NCI-H187 (cell line): ENCODE data around the gene E2F4.

ENCODE experiments used
- DNase-seq, 2 experiments: peaks; one replicate each; lab custom pipeline; 2025; lab: John Stamatoyannopoulos, UW

The E2F4 gene

DNA sequence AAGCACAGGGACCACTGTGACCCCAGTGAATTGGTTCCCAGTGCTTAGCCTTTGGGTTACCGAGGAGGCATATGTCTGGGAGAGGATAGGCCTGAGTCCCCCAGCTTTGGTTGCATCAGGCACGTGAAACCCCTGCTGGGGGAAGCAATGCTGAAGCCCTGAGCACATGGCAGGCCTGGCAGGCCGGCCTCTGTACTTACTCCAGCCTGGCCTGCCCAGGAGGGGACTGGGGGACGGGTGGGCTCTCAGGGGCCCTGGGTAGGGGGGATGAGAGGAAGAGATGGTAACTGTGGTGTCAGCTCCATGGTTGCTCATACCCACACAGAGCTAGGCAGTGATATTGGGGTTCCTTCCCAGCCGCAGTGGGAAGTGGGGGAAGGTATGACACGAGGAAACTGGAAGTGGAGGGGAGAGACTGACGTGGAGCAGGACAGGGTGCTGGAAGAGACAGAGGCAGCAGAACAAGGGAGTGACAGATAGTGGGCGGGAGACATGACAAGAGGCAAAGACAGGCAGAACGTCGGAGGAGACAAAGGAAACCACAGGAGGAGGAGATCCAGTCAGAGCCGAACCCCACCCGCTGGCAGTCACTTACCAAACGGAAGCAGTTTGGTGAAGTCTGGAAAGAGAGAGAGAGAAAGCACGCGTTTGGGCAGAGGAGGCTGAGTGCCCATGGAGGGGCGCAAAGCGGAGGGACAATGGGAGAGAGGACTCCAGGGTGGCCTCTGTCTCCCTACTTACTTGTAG, 44.0 kb downstream of the E2F4 start:
- no peak for DNase-seq

GRCh38 chr16:67236563-67237395, 44.8 kb downstream of the E2F4 start:
- peak in 1 of 2 experiments; percentile 13 for DNase-seq

DNA sequence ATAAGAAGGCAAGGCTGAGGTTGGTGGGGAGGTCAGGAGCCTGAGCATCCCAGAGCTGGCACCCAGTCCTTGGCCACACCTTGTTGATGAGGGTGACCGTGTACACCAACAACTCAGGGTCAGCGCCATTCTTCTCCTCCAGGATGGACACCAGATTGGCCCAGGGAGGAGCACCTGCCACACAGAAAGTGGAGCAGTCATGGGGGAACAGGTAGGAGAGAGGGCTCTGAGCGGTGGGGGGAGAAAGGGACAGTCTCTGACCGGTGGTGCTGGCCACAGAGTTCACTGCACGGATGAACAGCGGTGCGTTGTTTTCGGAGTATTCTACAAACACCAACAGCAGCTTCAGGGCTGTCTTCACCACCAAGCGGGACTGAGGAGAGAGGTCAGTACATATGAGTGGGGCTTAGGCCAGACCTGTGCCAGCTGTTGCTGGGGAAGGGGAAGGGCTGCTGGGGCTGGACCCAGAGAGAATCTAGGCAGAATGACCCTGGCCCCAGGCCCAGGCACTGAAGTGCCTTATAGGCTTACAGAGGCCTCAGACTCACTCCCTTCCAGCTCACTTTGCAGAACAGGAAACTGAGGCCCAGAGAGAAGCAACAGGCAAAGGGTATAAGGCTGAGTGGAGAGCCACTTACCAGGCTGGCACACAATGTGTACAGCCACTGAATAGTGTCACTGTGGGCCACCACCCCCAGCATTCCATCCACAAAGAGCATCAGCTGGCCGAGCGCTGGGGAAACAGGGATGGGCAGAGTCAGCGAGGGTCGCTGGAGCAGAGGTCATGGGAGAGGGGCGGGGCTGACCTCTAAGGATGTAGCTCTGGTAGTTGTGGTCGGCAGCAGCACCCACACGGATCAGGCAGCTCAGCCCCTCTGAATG, 45.7 kb downstream of the E2F4 start:
- no peak for DNase-seq

DNA sequence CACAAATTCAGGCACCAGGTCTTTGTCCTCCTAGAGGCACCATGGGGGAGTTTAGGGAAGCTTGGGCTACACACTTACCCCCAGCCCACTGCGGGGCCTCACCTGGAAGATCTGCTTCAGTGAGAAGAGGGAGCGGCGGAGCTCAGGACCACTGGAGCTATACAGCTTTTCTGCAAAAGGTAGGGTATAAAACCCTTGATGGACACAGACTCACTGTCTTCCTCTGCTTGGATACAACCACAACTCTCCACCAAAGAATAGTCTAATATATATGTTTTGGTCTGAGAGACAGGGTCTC, 46.3 kb downstream of the E2F4 start:
- no peak for DNase-seq

GRCh38 chr16:67238806-67239470, 47.0 kb downstream of the E2F4 start:
- DNase-seq, result no peak

DNA sequence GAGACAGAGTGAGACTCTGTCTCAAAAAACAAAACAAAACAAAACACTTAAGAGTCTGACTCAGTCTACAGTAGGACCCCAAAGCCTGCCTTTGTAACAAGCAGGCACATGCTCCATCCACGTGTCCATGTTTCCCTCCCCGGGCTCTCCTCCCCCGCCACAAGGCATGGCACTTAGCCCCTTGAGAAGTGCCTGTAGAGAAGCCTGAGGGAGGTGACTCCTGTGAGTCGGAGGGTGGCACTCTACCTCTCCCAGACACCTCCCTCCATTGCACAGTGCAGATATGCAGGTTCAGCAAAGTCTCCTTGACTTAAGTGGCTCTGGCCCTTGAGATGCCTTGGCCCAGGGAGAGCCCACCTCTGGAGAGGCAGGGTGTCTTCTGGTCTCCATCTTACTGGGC, 48.6 kb downstream of the E2F4 start:
- DNase-seq, result no peak

DNA sequence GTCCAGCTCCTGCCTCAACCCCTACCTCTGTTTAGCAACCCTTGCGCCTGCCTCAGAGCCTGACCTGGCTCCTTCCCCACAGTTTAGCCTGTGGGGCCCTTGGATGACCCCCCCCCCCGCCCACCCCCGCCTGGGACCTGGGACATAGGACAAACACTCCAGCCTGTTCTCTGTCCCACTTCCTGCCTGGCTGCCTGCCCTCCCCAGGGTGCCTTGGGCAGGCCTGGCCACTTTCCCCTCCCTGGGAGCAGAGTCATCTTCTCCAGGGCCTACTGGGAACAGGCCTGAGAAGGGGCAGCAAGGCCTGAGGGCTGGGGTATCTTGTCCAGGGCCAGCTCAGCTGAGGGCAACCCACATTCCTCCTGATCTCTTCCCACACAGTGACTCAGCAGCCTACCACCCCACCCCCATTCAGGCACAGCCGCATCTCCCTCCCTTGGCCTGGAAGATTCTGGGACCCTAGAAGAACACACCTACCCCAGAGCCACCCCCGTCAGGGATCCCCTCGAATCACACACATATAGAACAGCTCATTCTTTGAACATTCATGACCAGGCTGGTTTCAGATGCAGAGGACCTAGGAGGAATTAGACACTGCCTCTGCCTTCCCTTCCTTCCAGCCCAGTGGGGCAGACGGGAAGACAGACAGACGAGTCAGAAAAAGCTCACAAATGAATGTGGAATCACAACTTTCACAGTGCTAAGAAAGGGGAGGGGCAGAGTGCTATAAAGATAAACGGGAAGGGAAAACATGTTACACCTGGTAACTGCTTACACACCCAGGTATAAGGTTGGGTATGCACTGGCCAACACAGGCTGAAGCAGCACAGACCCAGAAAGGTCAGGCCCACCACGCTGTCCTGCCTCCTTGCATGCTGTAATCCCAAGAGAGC, 49.3 kb downstream of the E2F4 start:
- no peak for DNase-seq

GRCh38 chr16:67242138-67242730, 50.3 kb downstream of the E2F4 start:
- no peak for DNase-seq

DNA sequence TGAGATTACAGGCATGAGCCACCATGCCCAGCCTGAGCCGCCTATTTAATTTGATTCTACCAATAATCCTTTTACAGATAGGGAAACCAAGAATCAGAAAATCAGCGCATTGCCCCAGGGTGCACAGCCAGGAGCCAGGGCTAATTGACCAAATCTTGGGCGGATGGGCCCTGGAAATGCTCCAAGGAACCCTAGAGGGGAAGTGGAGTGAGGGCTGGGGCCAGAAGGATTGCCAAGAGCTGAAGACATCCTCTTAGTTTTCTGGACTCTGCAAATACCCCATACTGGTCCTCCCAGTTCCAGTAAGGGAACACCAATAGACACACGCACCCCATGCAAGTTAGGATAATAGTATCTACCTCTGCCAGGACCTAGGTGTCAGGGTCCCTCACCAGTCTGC, 51.5 kb downstream of the E2F4 start:
- no peak for DNase-seq

DNA sequence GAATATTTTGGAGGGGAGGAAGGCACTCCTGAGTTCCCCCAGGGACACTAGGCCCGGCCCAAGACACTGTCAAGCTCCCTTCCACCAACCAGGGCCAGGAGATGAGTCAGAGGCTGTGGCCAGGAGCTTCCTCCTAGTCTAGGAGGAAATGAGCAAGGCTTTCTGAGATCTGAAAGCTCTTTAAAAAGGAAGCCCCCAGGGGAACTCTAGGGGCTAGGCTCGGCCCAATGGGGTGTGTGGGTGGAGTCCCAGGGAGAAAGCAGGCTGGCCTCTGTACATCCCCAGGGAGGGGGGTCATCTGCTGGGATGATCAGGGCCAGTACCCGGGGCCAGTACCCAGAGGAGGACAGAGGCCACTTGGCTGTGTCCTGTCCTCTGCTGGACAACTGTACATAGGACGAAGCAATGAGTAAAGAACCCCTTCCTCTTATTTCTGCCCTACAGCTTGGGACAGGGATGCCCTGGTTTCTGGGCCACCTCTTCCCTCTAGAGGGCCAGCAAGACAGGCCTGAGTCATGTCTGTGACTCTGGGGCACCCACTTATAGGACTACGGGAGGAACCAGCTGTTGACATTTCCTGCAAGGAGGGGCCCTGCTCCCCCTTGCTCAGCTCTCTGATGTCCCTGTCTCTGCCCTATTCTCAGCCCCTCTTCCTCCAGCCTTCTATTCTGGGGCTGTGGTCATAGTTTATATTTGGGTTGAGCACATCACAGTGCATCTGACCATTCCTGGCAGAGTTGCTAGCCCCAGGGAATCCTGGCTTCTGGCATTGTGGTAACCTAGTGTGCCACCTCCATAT, 52.6 kb downstream of the E2F4 start:
- no peak for DNase-seq

DNA sequence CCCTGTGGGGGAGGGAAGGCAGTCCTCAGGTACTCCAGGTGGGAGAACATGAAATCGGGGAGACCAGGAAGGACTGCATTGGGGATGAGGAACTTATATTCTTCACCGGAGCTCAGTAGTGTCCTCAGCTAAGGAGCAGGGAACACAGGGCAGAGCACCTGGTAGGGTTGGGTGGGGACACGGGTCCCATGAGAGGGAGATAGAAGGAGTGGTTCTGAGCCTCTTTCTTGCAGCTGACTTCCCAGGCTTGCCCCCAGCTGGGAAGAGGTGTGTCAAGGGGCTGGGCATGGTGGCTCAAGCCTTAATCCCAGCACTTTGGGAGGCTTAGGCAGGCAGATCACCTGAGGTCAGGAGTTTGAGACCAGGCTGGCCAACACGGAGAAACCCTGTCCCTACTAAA, 53.2 kb downstream of the E2F4 start:
- no peak for DNase-seq

DNA sequence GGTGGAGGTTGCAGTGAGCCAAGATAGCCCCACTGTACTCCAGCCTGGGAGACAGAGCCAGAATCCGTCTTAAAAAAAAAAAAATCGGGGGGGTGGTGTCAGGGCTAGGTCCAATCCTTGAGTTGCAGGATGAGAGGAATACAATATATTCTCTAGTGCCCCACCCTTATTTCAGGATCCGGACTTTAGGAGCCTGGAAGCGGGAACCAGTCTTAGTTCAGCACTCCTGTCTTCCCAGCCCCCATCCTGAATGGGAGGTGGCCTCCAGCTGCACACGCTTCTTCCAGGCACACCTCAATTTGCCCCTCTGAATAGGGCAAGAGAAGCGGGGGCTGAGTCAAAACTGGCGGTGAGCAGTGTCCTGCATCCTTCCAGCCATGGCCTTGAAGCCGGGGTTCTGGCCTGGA, 53.7 kb downstream of the E2F4 start:
- no peak for DNase-seq

DNA sequence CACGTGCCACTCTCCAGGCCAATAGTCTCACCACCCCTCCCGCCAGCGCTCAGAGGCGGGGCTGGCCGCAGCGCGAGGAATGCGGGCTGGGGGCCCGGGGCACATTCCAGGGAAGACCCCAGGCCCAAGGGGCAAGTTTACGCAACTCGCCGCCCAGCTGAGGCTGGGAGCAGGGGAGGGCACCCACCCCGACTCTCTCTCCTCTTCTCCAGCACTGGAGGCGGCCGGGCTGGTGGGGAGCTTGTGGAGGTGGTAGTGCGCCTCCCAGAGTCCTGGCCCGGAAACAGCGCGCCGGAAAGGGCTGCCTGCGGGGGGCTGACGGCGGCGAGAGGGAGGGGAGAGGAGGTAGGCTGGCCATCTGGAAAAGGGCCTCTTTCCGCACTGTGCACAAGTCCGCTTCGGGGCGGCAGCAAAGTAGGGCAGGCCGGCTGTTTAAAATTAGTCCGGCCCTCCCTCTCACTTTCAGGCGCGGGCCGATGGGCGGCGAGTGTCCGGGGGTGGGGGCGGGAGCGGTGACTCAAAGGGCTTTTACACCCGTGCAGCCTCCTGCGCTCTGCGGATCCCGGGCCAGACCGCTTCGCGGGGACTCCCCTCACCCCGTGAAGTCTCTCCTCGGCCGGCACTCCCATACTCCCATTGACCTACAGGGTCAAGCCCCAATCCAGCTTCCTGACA, 54.3 kb downstream of the E2F4 start:
- DNase-seq, result no peak

DNA sequence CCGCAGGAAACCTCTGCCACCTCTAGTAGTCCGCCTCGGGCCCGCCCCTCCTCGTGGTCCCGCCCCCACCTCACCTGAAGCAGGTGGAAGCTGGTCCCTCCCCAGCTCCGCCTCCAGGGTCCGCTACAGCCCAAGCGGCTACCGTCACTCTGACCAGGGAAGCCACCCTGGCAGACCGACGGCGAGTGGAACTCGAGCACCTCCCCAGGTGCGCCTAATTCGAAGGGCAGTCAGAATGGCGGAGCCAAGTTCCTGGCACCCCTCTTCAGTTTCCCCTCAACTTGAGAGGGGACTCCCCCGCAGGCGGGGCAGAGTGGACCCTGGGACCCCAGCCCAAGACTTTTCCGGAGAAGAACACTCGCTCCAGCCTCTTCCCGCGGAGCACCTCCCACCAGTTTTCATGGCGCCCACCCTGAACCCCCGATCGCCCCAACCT, 54.8 kb downstream of the E2F4 start:
- peak; percentile 42 to 54 for DNase-seq

GRCh38 chr16:67247192-67248072, 55.5 kb downstream of the E2F4 start, which contains the start of gene FHOD1:
Gene FHOD1 (minus strand): TSS chr16:67247481. CDS start chr16:67247410, 71 bp downstream.
- DNase-seq, result peak; percentile 55 to 81

- no peak for DNase-seq
Measured at GRCh38 chr16:67248073-67248400, 56.1 kb downstream of the E2F4 start.
